HEK293 (cell line): ENCODE data around the gene TNIP1.

Experiments
- EGR2 ChIP-seq: fragments of 450-650 bp; formaldehyde crosslinking; IDR thresholded peaks from 2 replicates; pipeline ENCODE4 v1.5.1; 2016; ENCODE audit warnings: low read depth, missing biosample characterization, missing genetic modification characterization
- RBAK ChIP-seq: fragments of 450-650 bp; formaldehyde crosslinking; IDR thresholded peaks from 2 replicates; pipeline ENCODE4 v1.5.1; 2016; ENCODE audit warnings: missing biosample characterization, missing genetic modification characterization
- ZNF501 ChIP-seq: fragments of 450-650 bp; formaldehyde crosslinking; IDR thresholded peaks from 2 replicates; pipeline ENCODE4 v1.5.1; 2016; ENCODE audit warnings: missing biosample characterization, missing genetic modification characterization
- TF ChIP-seq, protein P1 (sequence below): sonication (generic); formaldehyde crosslinking; IDR thresholded peaks from 2 replicates; pipeline ENCODE4 v1.8.1; 2022; ENCODE audit warnings: mild to moderate bottlenecking, moderate library complexity, missing genetic modification reagents

DNA sequence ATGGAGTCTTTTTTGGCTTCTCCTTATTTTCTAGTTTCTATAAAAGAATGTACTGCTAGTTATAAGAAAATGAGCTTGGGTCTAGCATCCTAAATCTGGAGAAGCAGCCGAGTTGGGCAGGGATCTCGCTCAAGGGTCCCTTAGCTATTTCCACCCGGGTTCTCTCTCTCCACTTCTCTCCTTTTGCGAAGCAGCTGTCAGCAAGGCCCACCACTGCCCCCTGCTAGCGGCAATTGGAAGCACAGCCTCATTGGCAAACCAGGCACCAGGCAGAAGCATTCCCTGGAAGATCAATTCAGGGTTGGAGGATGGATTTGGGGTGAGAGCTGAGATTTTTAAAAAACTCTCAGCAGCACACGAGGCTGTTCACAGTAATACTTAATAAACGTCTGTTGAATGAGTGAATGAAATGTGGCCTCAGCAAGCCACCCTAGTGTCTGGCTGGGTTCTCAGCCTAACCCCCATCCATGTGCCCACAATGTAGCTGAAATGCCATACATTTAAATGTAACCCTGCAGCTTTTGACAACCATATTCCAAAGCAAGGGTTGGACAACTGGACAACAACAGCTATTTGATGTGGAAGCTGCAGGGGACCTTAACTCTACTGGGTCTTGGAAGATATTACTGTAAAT lies 34.6 kb upstream of the TNIP1 start:
- TF ChIP-seq ZNF501 (tag by site-specific recombination): no peak
- no peak for TF ChIP-seq RBAK (tag by site-specific recombination)
- TF ChIP-seq, protein P1, sequence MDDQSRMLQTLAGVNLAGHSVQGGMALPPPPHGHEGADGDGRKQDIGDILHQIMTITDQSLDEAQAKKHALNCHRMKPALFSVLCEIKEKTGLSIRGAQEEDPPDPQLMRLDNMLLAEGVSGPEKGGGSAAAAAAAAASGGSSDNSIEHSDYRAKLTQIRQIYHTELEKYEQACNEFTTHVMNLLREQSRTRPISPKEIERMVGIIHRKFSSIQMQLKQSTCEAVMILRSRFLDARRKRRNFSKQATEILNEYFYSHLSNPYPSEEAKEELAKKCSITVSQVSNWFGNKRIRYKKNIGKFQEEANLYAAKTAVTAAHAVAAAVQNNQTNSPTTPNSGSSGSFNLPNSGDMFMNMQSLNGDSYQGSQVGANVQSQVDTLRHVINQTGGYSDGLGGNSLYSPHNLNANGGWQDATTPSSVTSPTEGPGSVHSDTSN (CRISPR knock-in tag): no peak
- TF ChIP-seq EGR2 (tag by site-specific recombination): no peak
